AG04450 (cell line): ENCODE results near the gene MSH3. TPM values are rescaled to one million over a fixed set of nuclear protein-coding genes. Genes with fewer than 3 reads are reported as not detected.

Experiments used
- CTCF ChIA-PET: fragments of 300-600, 350-600 bp; formaldehyde crosslinking; extraction: SDS; loops from one replicate; lab custom pipeline; 2022; ENCODE audit warnings: antibody characterized with exemption, inconsistent platforms; lab: Charles Lee
- POLR2A ChIA-PET: fragments of 350-600 bp; formaldehyde crosslinking; extraction: SDS; loops from one replicate; lab custom pipeline; 2021; ENCODE audit warnings: antibody characterized with exemption, inconsistent platforms; lab: Yijun Ruan, JAX
- DNase-seq: peaks from one replicate; pipeline ENCODE4 v3.0.0-alpha.2; 2011; ENCODE audit warnings: low read depth, low spot score
- H3K27ac ChIP-seq: one replicate; pipeline ENCODE4 v1.5.1; 2012; ENCODE audit warnings: low read depth, low read length, control low read depth
- H3K27me3 ChIP-seq: one replicate; pipeline ENCODE4 v1.6.0; 2012; ENCODE audit warnings: low read length; ENCODE audit not compliant: control insufficient read depth, insufficient read depth
- H3K4me3 ChIP-seq: 2 replicates; pipeline ENCODE4 v1.5.1; 2011; ENCODE audit warnings: mild to moderate bottlenecking, low read depth, low read length, control low read depth
- H3K9me3 ChIP-seq: 2 replicates; pipeline ENCODE4 v1.5.1; 2012; ENCODE audit warnings: low read length; ENCODE audit not compliant: control insufficient read depth, insufficient read depth
- CTCF ChIP-seq: IDR thresholded peaks from 2 replicates; pipeline ENCODE4 v1.5.1; 2011; ENCODE audit warnings: low read depth, low read length, control low read depth, inconsistent platforms
- polyA plus RNA-seq: library from polyadenylated mRNA; depleted of rRNA; stranded (reverse); fragments of >200 nt; gene quantifications from 2 replicates; pipeline ENCODE4 v1.2.3, GENCODE V29; 2011

The MSH3 gene
- polyA plus RNA-seq, 1 experiment = 10.8 TPM

- H3K27ac ChIP-seq = no peak overlapping the region
- H3K9me3 ChIP-seq = no peaks in the 10 kb centered on the region
- no peak overlapping the region for H3K4me3 ChIP-seq
- H3K27me3 ChIP-seq = no peaks in the 10 kb centered on the region
- no peak for TF ChIP-seq CTCF
- DNase-seq = no peak
- POLR2A ChIA-PET = no interaction called here
- CTCF ChIA-PET = interaction anchor here (1.3 kb wide), 1 partner anchor 54 kb away, joined by 4 read pairs; no protein-coding TSS in a partner anchor
These were observed 86.5 kb downstream of the MSH3 start for GRCh38 chr5:80740999-80741398.

- DNase-seq = no peak
- CTCF ChIA-PET = no interaction called here
- Histone ChIP-seq H3K27me3 (no peaks in the 10 kb centered on the region), H3K27ac (no peak overlapping the region), H3K4me3 (no peak overlapping the region), H3K9me3 (no peaks in the 10 kb centered on the region)
- no peak for TF ChIP-seq CTCF
- POLR2A ChIA-PET = no interaction called here
These were observed 89.7 kb downstream of the MSH3 start for GRCh38 chr5:80744149-80744548.

- Histone ChIP-seq H3K27me3 (no peaks in the 10 kb centered on the region), H3K4me3 (no peak overlapping the region), H3K27ac (no peak overlapping the region), H3K9me3 (no peaks in the 10 kb centered on the region)
- ChIA-PET POLR2A (interaction anchor here (0.6 kb wide), 1 partner anchor 450 kb away, joined by 3 read pairs; no protein-coding TSS in a partner anchor), CTCF (no interaction called here)
- DNase-seq = no peak
- no peak for TF ChIP-seq CTCF
These were observed 91.0 kb downstream of the MSH3 start for GRCh38 chr5:80745490-80745889.

- Histone ChIP-seq H3K9me3 (no peaks in the 10 kb centered on the region), H3K27ac (no peak overlapping the region), H3K4me3 (no peak overlapping the region), H3K27me3 (no peaks in the 10 kb centered on the region)
- CTCF ChIA-PET = interaction anchor here (0.7 kb wide), 1 partner anchor 60 kb away, joined by 3 read pairs; no protein-coding TSS in a partner anchor
- no peak for DNase-seq
- no peak for TF ChIP-seq CTCF
- POLR2A ChIA-PET = no interaction called here
These were observed 93.5 kb downstream of the MSH3 start for GRCh38 chr5:80747922-80748321.

GRCh38 chr5:80752427-80752826 is 98.0 kb downstream of the MSH3 start:
- TF ChIP-seq CTCF = no peak

More at GRCh38 chr5:80752427-80752826, 98.0 kb downstream of the MSH3 start:
- POLR2A ChIA-PET = no interaction called here
- CTCF ChIA-PET = no interaction called here
- Histone ChIP-seq H3K27ac (no peak overlapping the region), H3K27me3 (no peaks in the 10 kb centered on the region), H3K9me3 (no peaks in the 10 kb centered on the region), H3K4me3 (no peak overlapping the region)
- DNase-seq = no peak
